ENCODE measurements around the gene GNB5.
"Not testable (repeated sequence)": the region's sequence is repeated elsewhere in the genome, so short reads cannot be mapped to it uniquely, and the experiment has no call there.

Gene GNB5

DNA sequence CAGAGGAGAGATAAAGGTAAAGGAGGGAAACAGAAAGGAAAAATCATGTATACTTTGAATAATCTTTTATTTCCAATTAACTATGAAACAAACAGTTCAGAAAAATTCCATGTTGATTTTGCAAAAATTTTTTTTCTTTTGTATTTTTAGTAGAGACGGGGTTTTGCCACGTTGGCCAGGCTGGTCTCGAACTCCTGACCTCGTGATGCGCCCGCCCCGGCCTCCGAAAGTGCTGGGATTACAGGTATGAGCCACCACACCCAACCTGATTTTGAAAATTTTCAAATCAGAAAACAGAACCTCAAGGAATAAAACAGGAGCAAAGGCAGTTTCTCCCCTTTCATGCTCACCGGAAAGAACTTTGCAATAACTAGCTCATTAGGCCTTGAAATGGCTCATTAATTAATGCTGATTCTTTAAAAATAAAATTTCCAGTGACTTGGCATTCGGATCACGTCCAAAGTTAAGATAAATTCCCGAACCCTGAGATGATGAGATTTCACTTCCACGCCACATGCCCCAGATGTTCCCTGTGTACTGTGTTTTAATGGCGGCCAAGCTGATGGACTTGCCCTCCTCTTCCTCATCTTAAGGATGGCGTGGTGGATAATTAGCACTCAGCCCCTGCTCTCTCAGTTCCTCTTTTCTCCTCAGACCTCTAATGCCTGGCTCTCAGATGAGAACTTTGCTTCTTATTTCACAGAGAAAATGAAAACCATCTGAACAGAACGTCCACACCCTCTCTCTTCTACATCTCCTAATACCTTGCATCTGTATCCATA is 89.5 kb downstream of the GNB5 start:
- Histone ChIP-seq H3K4me1 (no peaks in the 10 kb centered on the region), H3K4me3 (no peak overlapping the region), H3K27me3 (ENCODE audit: low read depth) (no peaks in the 10 kb centered on the region), H3K36me3 (replicated peaks) (no peaks in the 10 kb centered on the region), H3K9me3 (no peaks in the 10 kb centered on the region)
- no peak for DNase-seq (ENCODE audit: low spot score in 2 of 2)
- in situ Hi-C loops (cut with MboI; ENCODE audit: low sequenced_read_pairs) = no loop called here

DNA sequence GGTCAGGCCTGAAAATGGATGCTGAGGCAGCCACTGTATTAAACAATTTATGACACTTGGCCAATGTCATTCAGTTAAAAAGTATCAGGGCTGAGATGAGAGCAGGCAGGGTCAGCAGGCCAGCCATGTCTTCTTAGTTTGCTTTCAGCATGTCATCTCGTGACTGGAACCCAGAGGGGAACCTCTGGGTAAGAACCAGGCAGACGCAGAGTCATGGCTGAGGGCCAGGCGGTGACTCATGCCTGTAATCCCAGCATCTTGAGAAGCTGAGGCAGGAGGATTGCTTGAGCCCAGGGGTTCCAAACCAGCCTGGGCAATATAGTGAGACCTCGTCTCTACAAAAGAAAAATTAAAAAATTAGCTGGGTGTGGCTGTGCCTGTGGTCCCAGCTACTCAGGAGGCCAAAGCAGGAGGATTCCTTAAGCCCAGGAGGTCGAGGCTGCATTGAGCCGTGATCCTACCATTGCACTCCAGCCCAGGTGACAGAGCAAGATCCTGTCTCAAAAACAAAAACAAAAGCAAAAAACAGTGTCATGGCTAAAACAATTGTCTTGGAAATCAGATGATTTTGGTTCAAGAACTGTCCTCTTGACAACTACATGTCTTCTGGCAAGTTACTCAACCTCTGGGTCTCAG is 90.3 kb downstream of the GNB5 start:
- DNase-seq (ENCODE audit: low spot score in 2 of 2) = no peak
- H3K27me3 ChIP-seq (ENCODE audit: low read depth) = no peaks in the 10 kb centered on the region
- no peaks in the 10 kb centered on the region for H3K4me1 ChIP-seq
- no peaks in the 10 kb centered on the region for H3K9me3 ChIP-seq
- H3K4me3 ChIP-seq = no peak overlapping the region
- in situ Hi-C loops (cut with MboI; ENCODE audit: low sequenced_read_pairs) = no loop called here
- H3K36me3 ChIP-seq (replicated peaks) = no peaks in the 10 kb centered on the region

GRCh38 chr15:52099651-52100272 is 91.4 kb downstream of the GNB5 start:
- no peak overlapping the region for H3K4me3 ChIP-seq
- no peaks in the 10 kb centered on the region for H3K36me3 ChIP-seq (replicated peaks)
- H3K4me1 ChIP-seq = no peaks in the 10 kb centered on the region
- H3K27me3 ChIP-seq (ENCODE audit: low read depth) = no peaks in the 10 kb centered on the region
- no peak for DNase-seq (ENCODE audit: low spot score in 2 of 2)
- no peaks in the 10 kb centered on the region for H3K9me3 ChIP-seq
- in situ Hi-C loops (cut with MboI; ENCODE audit: low sequenced_read_pairs) = no loop called here

DNA sequence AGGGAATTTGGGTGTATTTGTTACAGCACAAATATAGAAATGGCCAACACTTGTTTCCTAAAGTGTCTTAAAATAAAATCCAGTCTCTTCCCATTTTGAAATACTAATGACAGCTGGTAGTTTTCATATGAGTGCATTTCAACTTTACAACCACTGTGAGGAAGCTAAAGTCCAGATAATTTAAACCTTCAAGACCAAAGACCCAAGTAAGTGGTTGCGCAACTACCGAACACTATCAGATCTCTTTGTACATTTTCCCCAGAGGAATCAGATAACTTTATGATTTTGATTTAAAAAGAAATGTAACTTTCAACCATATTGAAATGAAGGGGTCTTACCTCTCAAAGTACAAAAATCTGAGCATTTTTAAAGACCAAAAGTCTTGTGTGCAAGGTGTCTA is 92.9 kb downstream of the GNB5 start:
- Histone ChIP-seq H3K36me3 (replicated peaks) (no peaks in the 10 kb centered on the region), H3K27me3 (ENCODE audit: low read depth) (no peaks in the 10 kb centered on the region), H3K4me3 (no peak overlapping the region), H3K4me1 (no peaks in the 10 kb centered on the region), H3K9me3 (no peaks in the 10 kb centered on the region)
- DNase-seq (ENCODE audit: low spot score in 2 of 2) = no peak
- in situ Hi-C loops (cut with MboI; ENCODE audit: low sequenced_read_pairs) = no loop called here

GRCh38 chr15:52097180-52097579 is 94.0 kb downstream of the GNB5 start:
- in situ Hi-C loops (cut with MboI; ENCODE audit: low sequenced_read_pairs) = no loop called here
- H3K4me3 ChIP-seq = no peak overlapping the region
- DNase-seq (ENCODE audit: low spot score in 2 of 2) = no peak
- H3K36me3 ChIP-seq (replicated peaks) = no peaks in the 10 kb centered on the region
- H3K27me3 ChIP-seq (ENCODE audit: low read depth) = no peaks in the 10 kb centered on the region
- H3K9me3 ChIP-seq = no peaks in the 10 kb centered on the region
- no peaks in the 10 kb centered on the region for H3K4me1 ChIP-seq

GRCh38 chr15:52096536-52096935 is 94.7 kb downstream of the GNB5 start:
- H3K4me3 ChIP-seq; in situ Hi-C loops (cut with MboI; ENCODE audit: low sequenced_read_pairs); H3K4me1 ChIP-seq; H3K27me3 ChIP-seq (ENCODE audit: low read depth); H3K9me3 ChIP-seq; DNase-seq (ENCODE audit: low spot score in 2 of 2); H3K36me3 ChIP-seq (replicated peaks): not testable (repeated sequence)

GRCh38 chr15:52095597-52096262 is 95.5 kb downstream of the GNB5 start:
- Histone ChIP-seq H3K4me3 (no peak overlapping the region), H3K36me3 (replicated peaks) (no peaks in the 10 kb centered on the region), H3K4me1 (no peaks in the 10 kb centered on the region), H3K27me3 (ENCODE audit: low read depth) (no peaks in the 10 kb centered on the region), H3K9me3 (no peaks in the 10 kb centered on the region)
- DNase-seq (ENCODE audit: low spot score in 2 of 2) = no peak
- in situ Hi-C loops (cut with MboI; ENCODE audit: low sequenced_read_pairs) = no loop called here

DNA sequence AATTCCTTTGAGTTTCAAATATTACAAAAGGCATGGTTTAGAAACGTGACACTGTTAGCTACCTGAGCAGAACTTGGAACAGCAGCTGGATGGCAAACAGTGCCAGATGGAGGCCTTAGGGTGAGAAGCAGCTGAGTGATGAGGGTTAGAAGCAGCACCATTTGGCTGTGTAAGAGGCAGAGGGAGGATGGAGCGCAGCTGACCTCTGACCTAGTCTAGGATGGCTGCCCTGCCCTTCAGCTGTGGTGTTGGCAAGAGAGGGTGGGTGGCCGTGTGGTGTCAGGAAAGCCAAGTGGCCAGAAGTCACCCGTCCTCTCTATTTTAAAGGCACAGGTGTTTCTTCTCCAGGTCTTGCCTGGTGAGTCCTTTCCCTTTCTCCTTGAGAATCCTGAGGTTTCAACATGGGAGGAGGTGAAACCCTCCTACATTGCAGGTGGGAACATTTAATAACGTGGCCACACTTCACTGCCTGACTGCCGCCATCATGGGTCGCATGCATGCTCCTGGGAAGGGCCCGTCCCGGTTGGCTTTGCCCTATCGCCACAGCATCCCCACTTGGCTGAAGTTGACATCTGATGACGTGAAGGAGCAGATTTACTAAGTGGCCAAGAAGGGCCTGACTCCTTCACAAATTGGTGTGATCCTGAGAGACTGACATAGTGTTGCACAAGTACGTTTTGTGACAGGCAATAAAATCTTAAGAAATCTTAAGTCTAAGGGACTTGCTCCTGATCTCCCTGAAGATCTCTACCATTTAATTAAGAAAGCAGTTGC is 96.2 kb downstream of the GNB5 start:
- Histone ChIP-seq H3K4me3 (no peak overlapping the region), H3K27me3 (ENCODE audit: low read depth) (no peaks in the 10 kb centered on the region), H3K4me1 (no peaks in the 10 kb centered on the region), H3K9me3 (peaks cover 2% of the 10 kb centered on the region; the same call in 1 of the 2 replicates), H3K36me3 (replicated peaks) (no peaks in the 10 kb centered on the region)
- DNase-seq (ENCODE audit: low spot score in 2 of 2) = no peak
- in situ Hi-C loops (cut with MboI; ENCODE audit: low sequenced_read_pairs) = no loop called here

GRCh38 chr15:52093539-52094510 is 97.4 kb downstream of the GNB5 start:
- no peak overlapping the region for H3K4me3 ChIP-seq
- no peak for DNase-seq (ENCODE audit: low spot score in 2 of 2)
- H3K4me1 ChIP-seq = no peaks in the 10 kb centered on the region
- no peaks in the 10 kb centered on the region for H3K27me3 ChIP-seq (ENCODE audit: low read depth)
- no peaks in the 10 kb centered on the region for H3K36me3 ChIP-seq (replicated peaks)
- peaks cover 2% of the 10 kb centered on the region; the same call in 1 of the 2 replicates for H3K9me3 ChIP-seq
- in situ Hi-C loops (cut with MboI; ENCODE audit: low sequenced_read_pairs) = no loop called here

DNA sequence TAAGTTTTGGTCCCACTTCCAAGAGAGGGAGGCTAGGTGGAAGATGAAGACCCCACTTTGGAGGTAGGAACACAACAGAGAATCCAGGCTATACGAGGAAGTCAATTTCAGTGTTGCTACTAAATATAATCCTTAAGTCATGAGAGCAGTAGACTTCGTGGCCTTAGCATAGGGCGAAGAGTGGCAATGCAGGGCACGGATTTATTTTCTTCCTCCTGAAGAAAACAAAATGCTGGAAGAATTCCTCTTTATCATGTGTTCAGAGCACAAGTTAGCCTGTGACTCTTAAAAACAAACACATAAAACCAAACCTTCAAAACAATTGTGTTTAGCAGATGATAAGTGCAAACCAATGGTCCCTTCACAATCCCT is 98.0 kb downstream of the GNB5 start:
- Histone ChIP-seq H3K27me3 (ENCODE audit: low read depth) (no peaks in the 10 kb centered on the region), H3K4me3 (no peak overlapping the region), H3K9me3 (peaks cover 2% of the 10 kb centered on the region; the same call in 1 of the 2 replicates), H3K36me3 (replicated peaks) (no peaks in the 10 kb centered on the region), H3K4me1 (no peaks in the 10 kb centered on the region)
- no peak for DNase-seq (ENCODE audit: low spot score in 2 of 2)
- in situ Hi-C loops (cut with MboI; ENCODE audit: low sequenced_read_pairs) = no loop called here

DNA sequence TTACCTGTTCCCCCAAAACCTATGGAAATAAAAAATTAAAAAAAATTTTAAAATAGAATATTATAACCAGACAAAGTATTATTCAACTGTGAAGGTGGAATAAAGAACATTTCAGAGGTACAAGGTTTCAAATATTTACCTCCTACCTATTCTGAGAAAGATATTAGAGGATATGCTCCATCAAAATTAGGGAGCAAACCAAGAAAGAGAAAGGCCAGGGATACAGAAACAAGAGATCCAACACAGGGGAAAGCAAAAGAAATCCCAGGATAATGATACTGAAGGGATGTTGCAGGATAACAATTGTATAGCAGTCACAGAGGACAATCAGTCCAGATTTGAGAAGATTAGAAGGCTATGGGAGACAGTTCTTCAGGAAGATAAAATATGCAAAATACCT is 101.0 kb downstream of the GNB5 start:
- Histone ChIP-seq H3K4me3 (no peak overlapping the region), H3K9me3 (peaks cover 5% of the 10 kb centered on the region; the same call in 1 of the 2 replicates), H3K36me3 (replicated peaks) (no peaks in the 10 kb centered on the region), H3K4me1 (no peaks in the 10 kb centered on the region), H3K27me3 (ENCODE audit: low read depth) (no peaks in the 10 kb centered on the region)
- DNase-seq (ENCODE audit: low spot score in 2 of 2) = no peak
- in situ Hi-C loops (cut with MboI; ENCODE audit: low sequenced_read_pairs) = no loop called here

DNA sequence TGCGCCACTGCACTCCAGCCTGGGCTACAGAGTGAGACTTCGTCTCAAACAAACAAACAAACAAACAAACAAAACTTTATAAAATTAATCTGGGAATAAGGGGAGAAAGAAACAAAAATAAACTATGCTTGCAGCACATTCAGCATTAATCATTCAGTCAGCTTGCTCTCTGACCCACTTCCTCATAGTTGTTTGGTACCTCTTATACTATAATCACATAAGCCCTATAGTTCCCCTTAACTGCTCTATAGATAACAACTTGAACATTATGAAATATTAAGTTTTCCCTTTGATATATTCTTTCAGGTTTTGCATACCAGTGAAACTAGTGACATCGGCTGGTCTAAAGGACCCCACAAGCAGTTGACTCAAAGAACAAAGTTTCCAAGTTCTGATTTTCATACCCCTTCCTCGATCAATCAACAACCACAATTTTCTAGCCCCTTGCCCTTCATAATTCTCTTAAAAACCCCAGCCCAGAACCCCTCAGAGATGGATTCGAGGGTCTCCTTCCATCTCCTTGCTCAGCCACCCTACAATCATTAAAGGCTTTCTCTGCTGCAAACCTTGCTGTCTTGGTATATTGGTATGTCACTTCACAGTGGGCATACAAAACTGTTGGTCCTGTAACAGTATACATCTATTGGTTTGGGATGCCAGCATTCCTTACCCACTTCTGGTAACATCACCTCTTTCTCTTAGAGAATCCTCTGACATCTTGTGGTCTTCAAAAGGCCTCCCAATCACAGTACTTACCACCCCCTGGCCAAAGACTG is 105.0 kb downstream of the GNB5 start:
- Histone ChIP-seq H3K36me3 (replicated peaks) (no peaks in the 10 kb centered on the region), H3K27me3 (ENCODE audit: low read depth) (no peaks in the 10 kb centered on the region), H3K9me3 (peaks cover 5% of the 10 kb centered on the region; the same call in 1 of the 2 replicates), H3K4me1 (no peaks in the 10 kb centered on the region), H3K4me3 (no peak overlapping the region)
- in situ Hi-C loops (cut with MboI; ENCODE audit: low sequenced_read_pairs) = no loop called here
- DNase-seq (ENCODE audit: low spot score in 2 of 2) = no peak

Data from HAP-1 (cell line).